ENCODE results near the gene KRT80.

DNA sequence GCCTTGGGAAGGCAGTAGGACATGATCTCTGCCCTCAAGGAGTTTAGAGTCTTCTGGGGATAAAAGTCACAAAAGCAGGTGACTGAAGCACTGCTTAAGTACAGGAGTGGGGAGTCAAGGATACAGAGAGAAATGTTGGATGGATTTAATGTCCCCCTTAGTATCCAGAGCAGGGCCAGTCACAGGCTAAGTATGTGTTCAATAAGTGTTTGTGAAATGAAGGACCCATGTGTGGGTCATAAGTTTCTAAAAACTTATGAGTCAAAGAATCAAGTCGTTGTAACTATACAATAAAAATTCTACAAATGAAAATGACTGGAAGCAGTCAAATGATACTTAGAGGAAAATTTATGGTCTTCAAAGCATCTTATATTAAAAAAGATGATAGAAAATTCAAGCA, 25.1 kb downstream of the KRT80 start:
- TF ChIP-seq, protein P1, sequence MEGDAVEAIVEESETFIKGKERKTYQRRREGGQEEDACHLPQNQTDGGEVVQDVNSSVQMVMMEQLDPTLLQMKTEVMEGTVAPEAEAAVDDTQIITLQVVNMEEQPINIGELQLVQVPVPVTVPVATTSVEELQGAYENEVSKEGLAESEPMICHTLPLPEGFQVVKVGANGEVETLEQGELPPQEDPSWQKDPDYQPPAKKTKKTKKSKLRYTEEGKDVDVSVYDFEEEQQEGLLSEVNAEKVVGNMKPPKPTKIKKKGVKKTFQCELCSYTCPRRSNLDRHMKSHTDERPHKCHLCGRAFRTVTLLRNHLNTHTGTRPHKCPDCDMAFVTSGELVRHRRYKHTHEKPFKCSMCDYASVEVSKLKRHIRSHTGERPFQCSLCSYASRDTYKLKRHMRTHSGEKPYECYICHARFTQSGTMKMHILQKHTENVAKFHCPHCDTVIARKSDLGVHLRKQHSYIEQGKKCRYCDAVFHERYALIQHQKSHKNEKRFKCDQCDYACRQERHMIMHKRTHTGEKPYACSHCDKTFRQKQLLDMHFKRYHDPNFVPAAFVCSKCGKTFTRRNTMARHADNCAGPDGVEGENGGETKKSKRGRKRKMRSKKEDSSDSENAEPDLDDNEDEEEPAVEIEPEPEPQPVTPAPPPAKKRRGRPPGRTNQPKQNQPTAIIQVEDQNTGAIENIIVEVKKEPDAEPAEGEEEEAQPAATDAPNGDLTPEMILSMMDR (conservative IDR thresholded peaks at IDR 0.05; ENCODE audit: low read depth in 2 of 2) = no peak
- no peak for TF ChIP-seq CREB1 (CRISPR knock-in tag; IDR thresholded peaks at IDR 0.05; ENCODE audit: low read depth)
- TF ChIP-seq EZH2 (IDR thresholded peaks at IDR 0.05; ENCODE audit: low read depth, unreplicated experiment) = no peak
- no peak for TF ChIP-seq EZH2phosphoT487 (IDR thresholded peaks at IDR 0.05; ENCODE audit: unreplicated experiment)
- TF ChIP-seq ZNF331 (CRISPR knock-in tag; IDR thresholded peaks at IDR 0.05; ENCODE audit: low read depth) = no peak

Data from GM23338 (cell line).